Muscle layer of duodenum (tissue), 2 donors: ENCODE data around the gene SHISA2.

Experiments
- H3K27ac ChIP-seq: one replicate; pipeline ENCODE4 v1.7.0; 2013; ENCODE audit warnings: mild to moderate bottlenecking, low read length
- H3K27me3 ChIP-seq: one replicate; pipeline ENCODE4 v1.7.0; 2013; ENCODE audit warnings: low read depth, mild to moderate bottlenecking, control low read depth, low read length
- H3K36me3 ChIP-seq, 2 donors: one replicate each; pipeline ENCODE4 v1.7.0; 2013; ENCODE audit warnings: low read length in 2 of 2, control low read depth in 1 of 2, mild to moderate bottlenecking in 1 of 2; ENCODE audit not compliant: insufficient read depth in 2 of 2, control insufficient read depth in 1 of 2
- H3K4me1 ChIP-seq, 2 donors: one replicate each; pipeline ENCODE4 v1.7.0; 2013; ENCODE audit warnings: low read length in 2 of 2, mild to moderate bottlenecking in 2 of 2, control low read depth in 1 of 2, moderate library complexity in 1 of 2; ENCODE audit not compliant: insufficient read depth in 2 of 2, control insufficient read depth in 1 of 2
- H3K4me3 ChIP-seq, 2 donors: one replicate each; pipeline ENCODE4 v1.7.0; 2013; ENCODE audit warnings: low read length in 2 of 2, low read depth in 1 of 2, mild to moderate bottlenecking in 1 of 2
- H3K9me3 ChIP-seq, 2 donors: one replicate each; pipeline ENCODE4 v1.7.0; 2013; ENCODE audit warnings: low read length in 2 of 2, control low read depth in 1 of 2, mild to moderate bottlenecking in 1 of 2; ENCODE audit not compliant: control insufficient read depth in 1 of 2
- donor health status: healthy.

SHISA2 gene

GRCh38 chr13:26017196-26017921, 34.5 kb downstream of the SHISA2 start:
- H3K27ac ChIP-seq: no peak overlapping the region
- H3K4me1 ChIP-seq: no peaks in the 10 kb centered on the region

GRCh38 chr13:26016189-26016588, 35.6 kb downstream of the SHISA2 start:
- H3K27me3 ChIP-seq: no peaks in the 10 kb centered on the region
- no peak overlapping the region for H3K27ac ChIP-seq
- H3K9me3 ChIP-seq: no peaks in the 10 kb centered on the region
- H3K4me1 ChIP-seq: no peaks in the 10 kb centered on the region
- H3K36me3 ChIP-seq: no peaks in the 10 kb centered on the region
- H3K4me3 ChIP-seq: no peak overlapping the region

More at GRCh38 chr13:26017196-26017921, 34.5 kb downstream of the SHISA2 start:
- H3K36me3 ChIP-seq: no peaks in the 10 kb centered on the region
- H3K4me3 ChIP-seq: no peak overlapping the region
- no peaks in the 10 kb centered on the region for H3K27me3 ChIP-seq
- no peaks in the 10 kb centered on the region for H3K9me3 ChIP-seq

- H3K4me1 ChIP-seq: no peaks in the 10 kb centered on the region
- H3K4me3 ChIP-seq: no peak overlapping the region
- H3K27ac ChIP-seq: no peak overlapping the region
- H3K9me3 ChIP-seq: no peaks in the 10 kb centered on the region
- no peaks in the 10 kb centered on the region for H3K36me3 ChIP-seq
- no peaks in the 10 kb centered on the region for H3K27me3 ChIP-seq
These were observed 36.3 kb downstream of the SHISA2 start for GRCh38 chr13:26015271-26016125.

GRCh38 chr13:26012995-26013394, 38.8 kb downstream of the SHISA2 start:
- Histone ChIP-seq H3K4me1 (no peaks in the 10 kb centered on the region), H3K9me3 (no peaks in the 10 kb centered on the region), H3K27ac (no peak overlapping the region), H3K4me3 (no peak overlapping the region), H3K36me3 (no peaks in the 10 kb centered on the region), H3K27me3 (no peaks in the 10 kb centered on the region)

GRCh38 chr13:26011996-26012821, 39.6 kb downstream of the SHISA2 start:
- H3K27ac ChIP-seq: no peak overlapping the region
- no peaks in the 10 kb centered on the region for H3K9me3 ChIP-seq
- H3K4me3 ChIP-seq: peak overlapping the region; percentile 52 to 63
- H3K36me3 ChIP-seq: no peaks in the 10 kb centered on the region
- H3K27me3 ChIP-seq: no peaks in the 10 kb centered on the region
- no peaks in the 10 kb centered on the region for H3K4me1 ChIP-seq

- Histone ChIP-seq H3K27ac (no peak overlapping the region), H3K27me3 (no peaks in the 10 kb centered on the region), H3K4me1 (no peaks in the 10 kb centered on the region), H3K36me3 (no peaks in the 10 kb centered on the region), H3K4me3 (no peak overlapping the region), H3K9me3 (no peaks in the 10 kb centered on the region)
These were observed 40.6 kb downstream of the SHISA2 start for GRCh38 chr13:26011208-26011573.

- H3K4me3 ChIP-seq: no peak overlapping the region
- no peak overlapping the region for H3K27ac ChIP-seq
- no peaks in the 10 kb centered on the region for H3K4me1 ChIP-seq
- H3K36me3 ChIP-seq: no peaks in the 10 kb centered on the region
- no peaks in the 10 kb centered on the region for H3K27me3 ChIP-seq
- no peaks in the 10 kb centered on the region for H3K9me3 ChIP-seq
These were observed 41.2 kb downstream of the SHISA2 start for GRCh38 chr13:26010487-26011207.

GRCh38 chr13:26007261-26008125, 44.3 kb downstream of the SHISA2 start:
- H3K27ac ChIP-seq: no peak overlapping the region
- no peaks in the 10 kb centered on the region for H3K4me1 ChIP-seq
- H3K36me3 ChIP-seq: no peaks in the 10 kb centered on the region
- H3K27me3 ChIP-seq: no peaks in the 10 kb centered on the region
- H3K9me3 ChIP-seq: peaks cover 0 to 2% of the 10 kb centered on the region in 2 donors
- no peak overlapping the region for H3K4me3 ChIP-seq
